Omental fat pad (tissue), 4 donors: ENCODE measurements around the gene CEP135. TPM values are rescaled to one million over a fixed set of nuclear protein-coding genes. Genes with fewer than 3 reads are reported as not detected.
"Not testable (repeated sequence)": the region's sequence is repeated elsewhere in the genome, so short reads cannot be mapped to it uniquely, and the experiment has no call there.

ENCODE experiments used
- ATAC-seq: fragments of 150-250 bp; one replicate; pipeline ENCODE4 v1.9.1; 2016; ENCODE audit warnings: mild to moderate bottlenecking, moderate library complexity; ENCODE audit not compliant: low FRiP score
- DNase-seq: peaks from one replicate; pipeline ENCODE4 v3.0.0-alpha.2; 2019; ENCODE audit warnings: low spot score
- total RNA-seq, 4 donors: library from RNA; depleted of rRNA; stranded (reverse); fragments of >200 nt; gene quantifications; one replicate each; pipeline ENCODE4 v1.1.0, GENCODE V29; 2016
- TF ChIP-seq, protein P1 (sequence below), 3 donors: fragments of 450-650 bp; IDR thresholded peaks; one replicate each; pipeline ENCODE4 v1.5.1; 2016 to 2017; ENCODE audit warnings: antibody characterized with exemption in 3 of 3, mild to moderate bottlenecking in 3 of 3, moderate library complexity in 2 of 3

Gene CEP135
- total RNA-seq, 4 donors from 2014 or later: 5.1 to 12.9 (median 8.1) TPM

DNA sequence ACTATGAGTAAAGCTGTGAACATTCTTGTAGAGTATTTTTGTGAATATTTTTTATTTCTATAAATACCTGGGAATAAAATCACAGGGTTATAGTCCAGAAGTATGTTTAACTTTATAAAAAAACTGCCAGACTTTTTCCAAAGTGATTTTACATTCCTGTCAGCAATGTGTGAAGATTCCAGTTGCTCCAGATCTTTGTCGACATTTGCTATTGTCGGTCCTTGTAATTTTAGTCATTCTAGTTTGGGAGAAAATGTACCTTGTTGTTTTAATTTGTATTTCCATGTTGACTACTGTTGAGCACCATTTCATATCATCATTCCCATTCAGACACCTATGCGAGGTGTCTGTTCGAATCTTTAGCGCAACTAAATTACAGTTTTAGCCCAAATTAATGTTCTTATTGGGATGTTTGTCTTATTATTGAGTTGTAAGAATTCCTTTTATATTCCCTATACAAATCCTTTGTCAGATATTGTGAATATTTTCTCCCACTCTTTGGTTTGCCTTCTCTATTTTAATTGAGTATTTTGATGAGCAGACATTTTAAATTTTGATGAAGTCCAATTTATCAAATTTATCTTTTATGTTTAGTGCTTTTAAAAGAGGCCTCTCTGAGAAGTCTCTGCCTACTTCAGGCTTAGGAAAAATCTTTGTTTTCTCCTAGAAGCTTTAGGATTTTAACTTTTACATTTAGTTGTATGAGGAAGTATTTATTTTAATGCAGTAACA lies 2.6 kb downstream of the CEP135 start:
- DNase-seq (no peak), ATAC-seq (no peak)
- TF ChIP-seq, protein P1, sequence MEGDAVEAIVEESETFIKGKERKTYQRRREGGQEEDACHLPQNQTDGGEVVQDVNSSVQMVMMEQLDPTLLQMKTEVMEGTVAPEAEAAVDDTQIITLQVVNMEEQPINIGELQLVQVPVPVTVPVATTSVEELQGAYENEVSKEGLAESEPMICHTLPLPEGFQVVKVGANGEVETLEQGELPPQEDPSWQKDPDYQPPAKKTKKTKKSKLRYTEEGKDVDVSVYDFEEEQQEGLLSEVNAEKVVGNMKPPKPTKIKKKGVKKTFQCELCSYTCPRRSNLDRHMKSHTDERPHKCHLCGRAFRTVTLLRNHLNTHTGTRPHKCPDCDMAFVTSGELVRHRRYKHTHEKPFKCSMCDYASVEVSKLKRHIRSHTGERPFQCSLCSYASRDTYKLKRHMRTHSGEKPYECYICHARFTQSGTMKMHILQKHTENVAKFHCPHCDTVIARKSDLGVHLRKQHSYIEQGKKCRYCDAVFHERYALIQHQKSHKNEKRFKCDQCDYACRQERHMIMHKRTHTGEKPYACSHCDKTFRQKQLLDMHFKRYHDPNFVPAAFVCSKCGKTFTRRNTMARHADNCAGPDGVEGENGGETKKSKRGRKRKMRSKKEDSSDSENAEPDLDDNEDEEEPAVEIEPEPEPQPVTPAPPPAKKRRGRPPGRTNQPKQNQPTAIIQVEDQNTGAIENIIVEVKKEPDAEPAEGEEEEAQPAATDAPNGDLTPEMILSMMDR (IDR thresholded peaks at IDR 0.05): no peak

DNA sequence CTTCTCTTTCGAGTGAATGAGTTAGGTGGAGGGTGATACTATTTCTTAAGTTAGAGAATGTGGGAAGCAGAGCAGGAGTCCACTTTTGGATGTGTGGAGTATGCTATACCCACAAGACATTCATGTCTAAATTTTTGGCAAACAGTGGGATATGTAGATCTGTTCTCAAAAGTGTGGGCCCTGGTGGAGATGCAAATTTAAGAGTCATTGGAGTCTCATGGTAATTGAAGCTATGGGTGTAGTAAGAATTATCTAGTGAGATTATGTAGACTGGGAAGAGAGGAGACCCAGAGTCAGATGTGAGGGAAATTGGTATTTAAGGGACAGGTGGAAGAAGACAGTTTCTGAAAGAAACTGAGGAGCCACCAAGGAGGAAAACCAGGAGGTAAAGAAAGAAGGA lies 7.0 kb downstream of the CEP135 start:
- DNase-seq (no peak), ATAC-seq (no peak)
- TF ChIP-seq, protein P1 (IDR thresholded peaks at IDR 0.05): no peak

DNA sequence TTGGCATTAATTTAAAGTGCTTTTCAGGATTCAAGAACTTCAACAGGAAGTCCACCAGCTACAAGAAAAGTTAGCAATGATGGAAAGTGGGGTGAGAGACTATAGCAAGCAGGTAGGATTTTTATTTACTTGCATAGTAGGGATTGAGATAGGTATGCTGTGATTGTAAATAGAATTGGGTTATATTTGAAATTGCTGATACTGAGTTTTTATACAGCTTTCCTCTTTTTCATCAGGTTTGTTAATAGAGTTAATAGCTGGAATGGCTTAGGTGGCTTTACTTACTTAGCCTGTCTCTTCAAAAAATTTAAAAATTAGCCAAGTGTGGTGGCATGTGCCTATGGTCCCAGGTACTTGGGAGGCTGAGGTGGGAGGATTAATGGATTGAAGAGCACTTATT lies 10.9 kb downstream of the CEP135 start:
- DNase-seq (no peak), ATAC-seq (no peak)
- TF ChIP-seq, protein P1 (IDR thresholded peaks at IDR 0.05): no peak

DNA sequence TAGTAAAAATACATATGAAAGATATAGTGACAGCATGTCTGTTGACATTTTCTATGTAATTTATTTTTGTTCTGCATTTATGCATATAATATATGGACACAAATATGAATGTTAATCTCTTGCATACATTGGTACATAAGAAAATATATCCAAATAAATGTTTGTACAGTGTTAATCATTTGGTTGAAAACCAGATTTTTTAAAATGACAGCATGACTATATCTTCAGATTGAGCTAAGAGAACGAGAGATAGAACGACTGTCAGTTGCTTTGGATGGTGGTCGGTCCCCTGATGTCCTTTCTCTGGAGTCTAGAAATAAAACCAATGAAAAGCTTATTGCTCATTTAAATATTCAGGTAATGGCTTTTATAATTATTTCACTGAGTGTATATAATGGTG lies 15.3 kb downstream of the CEP135 start:
- no peak for DNase-seq
- no peak for ATAC-seq
- TF ChIP-seq, protein P1 (IDR thresholded peaks at IDR 0.05): no peak

DNA sequence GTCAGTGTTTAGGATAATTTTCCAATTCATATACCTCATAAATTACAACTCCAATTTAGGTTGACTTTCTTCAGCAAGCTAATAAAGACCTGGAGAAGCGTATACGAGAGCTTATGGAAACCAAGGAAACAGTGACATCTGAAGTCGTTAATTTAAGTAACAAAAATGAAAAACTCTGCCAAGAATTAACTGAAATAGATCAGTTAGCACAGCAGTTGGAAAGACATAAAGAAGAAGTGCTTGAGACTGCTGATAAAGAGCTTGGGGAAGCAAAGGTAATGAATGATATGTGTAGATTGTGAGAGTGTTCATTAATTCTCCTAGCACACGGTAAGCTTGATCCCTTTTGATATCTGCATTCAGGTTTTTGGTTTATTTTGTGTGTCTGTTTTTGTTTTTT lies 16.8 kb downstream of the CEP135 start:
- TF ChIP-seq, protein P1 (IDR thresholded peaks at IDR 0.05): no peak
- DNase-seq: no peak
- ATAC-seq: no peak

DNA sequence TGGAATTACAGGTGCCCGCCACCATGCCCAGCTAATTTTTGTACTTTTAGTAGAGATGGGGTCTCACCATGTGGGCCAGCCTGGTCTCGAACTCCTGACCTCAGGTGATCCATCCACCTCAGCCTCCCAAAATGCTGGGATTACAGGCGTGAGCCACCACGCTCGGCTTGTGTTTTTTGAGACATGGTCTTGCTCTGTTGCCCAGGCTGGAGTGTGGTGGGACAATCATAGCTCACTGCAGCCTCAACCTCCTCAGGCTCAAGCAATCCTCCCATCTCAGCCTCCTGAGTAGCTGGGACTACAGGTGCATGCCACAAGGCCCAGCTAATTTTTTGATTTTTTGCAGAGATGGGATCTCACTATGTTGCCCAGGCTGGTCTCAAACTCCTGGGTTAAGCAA lies 17.6 kb downstream of the CEP135 start:
- not testable (repeated sequence) for DNase-seq, ATAC-seq

DNA sequence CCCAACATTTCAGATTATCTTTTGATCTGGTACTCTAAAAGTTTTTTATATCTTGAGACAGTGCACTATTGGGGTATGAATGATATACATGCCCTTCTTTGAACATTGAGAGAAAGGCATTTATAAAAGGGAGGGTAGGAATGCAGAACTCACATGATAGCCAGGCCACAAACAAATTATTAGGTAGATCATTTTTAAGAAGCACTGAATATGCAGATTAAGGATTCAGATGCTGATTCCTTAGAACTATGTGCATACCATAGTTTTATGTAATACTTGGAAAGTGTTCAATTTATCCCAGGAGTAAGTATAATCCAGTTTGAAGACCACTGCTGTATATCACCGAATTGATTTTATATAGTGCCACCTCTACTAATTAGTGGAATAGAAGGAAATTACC lies 18.6 kb downstream of the CEP135 start:
- ATAC-seq: no peak
- TF ChIP-seq, protein P1 (IDR thresholded peaks at IDR 0.05): no peak
- no peak for DNase-seq
